ENCODE results near the gene ECT2L.

ECT2L gene

DNA sequence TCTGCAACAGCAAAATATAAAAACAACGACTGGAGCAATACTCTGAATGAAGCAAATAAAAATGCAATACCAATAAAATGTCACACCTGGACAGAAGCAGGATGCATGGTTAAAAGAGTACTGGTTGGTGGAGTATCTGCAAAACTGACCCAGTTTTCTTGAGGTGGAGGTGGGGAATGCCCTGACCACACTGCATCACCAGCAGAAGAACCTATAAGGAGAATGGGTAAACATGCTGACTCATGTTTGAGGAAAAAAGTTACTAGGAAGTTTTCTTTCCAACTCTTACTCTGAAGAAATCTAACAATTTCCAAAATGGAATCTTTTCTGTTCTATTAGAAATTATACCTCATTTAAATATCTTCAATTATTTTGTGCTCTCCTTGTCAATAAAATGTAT, 148.5 kb downstream of the ECT2L start:
- no peak for DNase-seq

DNA sequence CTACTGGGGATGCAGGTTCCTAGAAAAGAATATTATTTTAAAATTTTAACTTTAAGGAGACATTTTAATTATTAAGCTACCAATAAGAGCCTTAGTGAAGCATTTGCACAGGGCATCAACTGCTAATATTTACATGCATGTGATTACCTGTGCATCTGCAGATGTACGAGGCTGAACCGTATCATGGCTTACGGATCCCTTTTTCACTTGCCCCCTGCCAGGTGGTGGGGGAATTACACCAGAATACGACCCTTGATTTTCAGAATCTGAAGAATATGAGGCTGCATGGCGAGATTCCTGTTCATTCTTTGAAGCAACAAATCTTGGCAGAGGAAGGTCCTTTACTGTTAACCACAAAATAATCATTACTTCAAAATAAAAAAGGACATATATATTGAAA, 149.5 kb downstream of the ECT2L start:
- no peak for DNase-seq

DNA sequence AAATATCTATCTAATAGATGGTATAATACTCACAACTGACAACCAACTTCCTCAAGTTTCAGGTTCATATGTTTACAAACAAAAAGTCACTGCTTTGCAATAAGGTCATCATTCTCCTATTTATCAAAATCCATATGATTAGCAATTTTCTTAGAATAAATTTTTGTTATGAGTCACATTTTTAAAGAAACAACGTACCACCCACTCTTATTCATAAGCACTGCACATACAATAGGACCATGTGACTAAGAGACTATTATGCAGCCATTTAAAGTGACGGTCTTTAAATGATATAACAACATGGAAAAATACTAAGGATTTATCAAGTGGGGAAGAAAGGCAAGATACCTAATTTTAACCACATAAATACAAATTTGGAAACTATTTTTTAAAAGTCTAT, 152.1 kb downstream of the ECT2L start:
- no peak for DNase-seq

DNA sequence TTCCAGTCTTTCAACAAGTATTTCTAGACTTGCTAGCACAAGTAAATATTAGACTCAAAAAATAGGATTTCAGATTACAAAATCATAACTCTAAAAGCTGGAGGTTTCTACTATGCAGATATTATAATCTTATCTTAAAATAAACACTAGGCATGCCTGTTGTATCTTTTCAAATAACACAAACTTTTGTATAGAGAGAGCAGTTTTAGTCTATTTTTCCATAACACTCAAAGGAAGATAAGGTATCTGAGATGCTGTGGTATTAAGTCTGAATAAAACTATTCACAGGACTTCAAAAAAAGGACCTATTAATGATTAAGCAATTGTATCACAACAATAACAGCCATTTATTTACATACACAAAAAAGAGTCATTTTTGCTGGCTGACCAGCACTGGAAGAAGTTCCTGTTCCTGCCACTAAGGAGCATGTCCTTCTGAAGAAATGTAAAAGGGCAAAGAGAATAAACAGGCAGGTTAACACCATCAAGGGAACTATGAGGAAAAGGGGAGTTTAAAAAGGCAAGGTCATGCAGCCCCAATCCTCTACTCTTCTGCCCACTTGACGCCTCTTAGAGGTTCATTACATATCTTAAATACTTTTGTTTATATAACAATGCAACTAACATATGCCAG, 152.8 kb downstream of the ECT2L start:
- DNase-seq: peak in 1 of 2 experiments; percentile 19

DNA sequence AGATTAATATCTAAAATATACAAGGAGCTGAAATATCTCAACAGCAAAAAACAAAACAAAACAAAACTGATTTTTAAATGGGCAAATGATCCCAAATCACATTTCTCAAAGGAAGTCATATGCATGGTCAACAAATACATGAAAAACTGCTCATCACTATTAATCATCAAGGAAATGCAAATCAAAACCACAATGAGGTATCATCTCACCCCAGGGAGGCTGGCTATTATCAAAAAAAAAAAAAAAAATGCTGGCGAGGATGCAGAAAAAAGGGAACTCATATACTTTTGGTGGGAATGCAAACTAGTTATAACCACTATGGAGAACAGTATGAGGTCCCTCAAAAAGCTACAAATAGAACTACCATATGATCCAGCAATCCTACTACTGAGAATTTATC, 157.6 kb downstream of the ECT2L start:
- no peak for DNase-seq
